ENCODE measurements around the gene ATP8A2. TPM values are rescaled to one million over a fixed set of nuclear protein-coding genes. Genes with fewer than 3 reads are reported as not detected.

Gene ATP8A2
- total RNA-seq, 1 donor from 2014 or later, result 1.9 TPM

GRCh38 chr13:25578526-25578925, 206.8 kb downstream of the ATP8A2 start:
- TF ChIP-seq, protein P1, sequence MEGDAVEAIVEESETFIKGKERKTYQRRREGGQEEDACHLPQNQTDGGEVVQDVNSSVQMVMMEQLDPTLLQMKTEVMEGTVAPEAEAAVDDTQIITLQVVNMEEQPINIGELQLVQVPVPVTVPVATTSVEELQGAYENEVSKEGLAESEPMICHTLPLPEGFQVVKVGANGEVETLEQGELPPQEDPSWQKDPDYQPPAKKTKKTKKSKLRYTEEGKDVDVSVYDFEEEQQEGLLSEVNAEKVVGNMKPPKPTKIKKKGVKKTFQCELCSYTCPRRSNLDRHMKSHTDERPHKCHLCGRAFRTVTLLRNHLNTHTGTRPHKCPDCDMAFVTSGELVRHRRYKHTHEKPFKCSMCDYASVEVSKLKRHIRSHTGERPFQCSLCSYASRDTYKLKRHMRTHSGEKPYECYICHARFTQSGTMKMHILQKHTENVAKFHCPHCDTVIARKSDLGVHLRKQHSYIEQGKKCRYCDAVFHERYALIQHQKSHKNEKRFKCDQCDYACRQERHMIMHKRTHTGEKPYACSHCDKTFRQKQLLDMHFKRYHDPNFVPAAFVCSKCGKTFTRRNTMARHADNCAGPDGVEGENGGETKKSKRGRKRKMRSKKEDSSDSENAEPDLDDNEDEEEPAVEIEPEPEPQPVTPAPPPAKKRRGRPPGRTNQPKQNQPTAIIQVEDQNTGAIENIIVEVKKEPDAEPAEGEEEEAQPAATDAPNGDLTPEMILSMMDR (IDR thresholded peaks at IDR 0.05), result no peak
- H3K36me3 ChIP-seq, result no peaks in the 10 kb centered on the region
- no peak overlapping the region for H3K27ac ChIP-seq
- DNase-seq (no peak), ATAC-seq (no peak)
- H3K27me3 ChIP-seq, result no peaks in the 10 kb centered on the region
- H3K4me1 ChIP-seq, result no peaks in the 10 kb centered on the region
- no peaks in the 10 kb centered on the region for H3K9me3 ChIP-seq
- H3K4me3 ChIP-seq, result no peak overlapping the region
- intact Hi-C loops (cut with DNase I), result loop anchor here (10.0 kb wide), 1 partner anchor 476 kb away; the partner anchor contains the start of gene SHISA2

GRCh38 chr13:25579221-25579620, 207.4 kb downstream of the ATP8A2 start:
- Histone ChIP-seq H3K27me3 (no peaks in the 10 kb centered on the region), H3K36me3 (no peaks in the 10 kb centered on the region), H3K9me3 (no peaks in the 10 kb centered on the region), H3K4me1 (no peaks in the 10 kb centered on the region), H3K27ac (no peak overlapping the region), H3K4me3 (no peak overlapping the region)
- DNase-seq (no peak), ATAC-seq (no peak)
- intact Hi-C loops (cut with DNase I), result loop anchor here (10.0 kb wide), 1 partner anchor 476 kb away; the partner anchor contains the start of gene SHISA2
- TF ChIP-seq, protein P1 (IDR thresholded peaks at IDR 0.05), result no peak

- Histone ChIP-seq H3K4me1 (no peaks in the 10 kb centered on the region), H3K27ac (no peak overlapping the region), H3K27me3 (no peaks in the 10 kb centered on the region), H3K36me3 (no peaks in the 10 kb centered on the region), H3K9me3 (no peaks in the 10 kb centered on the region), H3K4me3 (no peak overlapping the region)
- TF ChIP-seq, protein P1 (IDR thresholded peaks at IDR 0.05), result no peak
- DNase-seq (no peak), ATAC-seq (no peak)
- intact Hi-C loops (cut with DNase I), result no loop called here
Measured at GRCh38 chr13:25581351-25581750, 209.6 kb downstream of the ATP8A2 start.

GRCh38 chr13:25584087-25584486, 212.3 kb downstream of the ATP8A2 start:
- H3K27ac ChIP-seq, result no peak overlapping the region
- DNase-seq, result no peak
- intact Hi-C loops (cut with DNase I), result no loop called here
- H3K4me1 ChIP-seq, result no peaks in the 10 kb centered on the region
- no peak overlapping the region for H3K4me3 ChIP-seq
- TF ChIP-seq, protein P1 (IDR thresholded peaks at IDR 0.05), result no peak
- no peaks in the 10 kb centered on the region for H3K27me3 ChIP-seq
- no peak for ATAC-seq
- no peaks in the 10 kb centered on the region for H3K36me3 ChIP-seq
- H3K9me3 ChIP-seq, result no peaks in the 10 kb centered on the region

GRCh38 chr13:25585000-25585399, 213.2 kb downstream of the ATP8A2 start:
- H3K27me3 ChIP-seq, result no peaks in the 10 kb centered on the region
- no peak overlapping the region for H3K27ac ChIP-seq
- H3K4me3 ChIP-seq, result no peak overlapping the region
- H3K9me3 ChIP-seq, result no peaks in the 10 kb centered on the region
- no peaks in the 10 kb centered on the region for H3K4me1 ChIP-seq
- no peak for DNase-seq
- ATAC-seq, result no peak
- intact Hi-C loops (cut with DNase I), result no loop called here
- H3K36me3 ChIP-seq, result no peaks in the 10 kb centered on the region
- TF ChIP-seq, protein P1 (IDR thresholded peaks at IDR 0.05), result no peak

Data from upper lobe of right lung (tissue), 1 donor.